ENCODE data around the gene BMP8A.

BMP8A gene

Small RNAs within 50 kb of the gene (small RNA-seq; reads per million reads assigned to genes)
- 8.2 reads per million, percentile 89 among the genes with 10 or more reads in this experiment for gene SNORA55
